Measurements from ENCODE around the gene HOXC9. TPM values are rescaled to one million over a fixed set of nuclear protein-coding genes. Genes with fewer than 3 reads are reported as not detected.

The HOXC9 gene
- polyA plus RNA-seq (2014; cell fraction: cytosol; rRNA removed): 1.4 TPM in 1 of 2 replicates, not detected in the other
- 0.25 TPM in 1 of 2 replicates, not detected in the other for polyA plus RNA-seq (2014; cell fraction: nucleus; rRNA removed)

DNA sequence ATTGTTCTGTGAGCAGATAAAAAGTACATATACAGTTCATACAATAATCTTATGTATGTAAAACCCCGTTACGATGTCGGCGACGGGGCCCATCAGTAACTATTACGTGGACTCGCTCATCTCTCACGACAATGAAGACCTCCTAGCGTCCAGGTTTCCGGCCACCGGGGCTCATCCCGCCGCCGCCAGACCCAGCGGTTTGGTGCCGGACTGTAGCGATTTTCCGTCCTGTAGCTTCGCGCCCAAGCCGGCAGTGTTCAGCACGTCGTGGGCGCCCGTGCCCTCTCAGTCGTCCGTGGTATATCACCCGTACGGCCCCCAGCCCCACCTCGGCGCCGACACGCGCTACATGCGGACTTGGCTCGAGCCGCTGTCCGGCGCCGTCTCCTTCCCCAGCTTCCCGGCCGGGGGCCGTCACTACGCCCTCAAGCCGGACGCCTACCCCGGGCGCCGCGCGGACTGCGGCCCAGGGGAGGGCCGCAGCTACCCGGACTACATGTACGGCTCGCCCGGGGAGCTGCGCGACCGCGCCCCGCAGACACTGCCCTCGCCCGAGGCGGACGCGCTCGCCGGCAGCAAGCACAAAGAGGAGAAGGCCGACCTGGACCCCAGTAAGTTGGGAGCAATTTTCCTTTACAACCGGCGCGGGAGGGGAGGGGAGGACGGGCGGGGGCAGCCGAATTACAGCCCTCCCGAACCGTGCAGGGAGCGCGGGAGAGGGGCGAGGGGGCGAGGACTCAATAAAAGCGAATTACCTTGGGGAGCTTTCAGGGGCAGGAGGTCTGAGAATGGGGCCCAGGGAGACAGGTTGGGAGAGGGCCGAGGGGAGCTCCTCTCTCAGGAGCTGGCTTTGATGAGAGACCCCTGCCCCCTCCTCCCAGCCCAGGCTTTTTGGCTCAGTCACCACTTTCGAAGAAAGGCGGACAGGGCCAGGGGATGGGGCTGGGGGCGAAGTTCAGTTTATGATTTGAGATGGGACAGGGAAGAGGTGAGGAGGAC, at the start of gene HOXC9:
TSS of gene HOXC9 (plus strand) at position 46 of the 999 bp plus-strand sequence. CDS start at position 74, 28 bp downstream.
- no peak for DNase-seq (ENCODE audit: low spot score)

DNA sequence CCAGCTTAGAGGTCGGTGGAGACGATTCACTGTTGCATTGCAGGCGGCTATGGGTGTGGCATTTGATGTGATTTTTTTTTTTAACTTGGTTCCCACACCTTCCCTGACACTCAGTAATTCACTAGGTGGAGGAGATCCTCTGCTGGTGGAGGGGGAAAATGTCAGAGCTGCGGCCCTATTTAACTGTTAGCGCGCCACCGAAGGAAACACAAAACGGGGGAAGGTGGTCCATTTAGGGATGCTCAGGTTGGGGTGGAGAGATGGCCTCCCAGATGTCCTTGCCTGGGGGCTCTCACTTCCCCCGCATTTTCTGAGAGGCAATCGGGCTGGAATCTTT, 49.6 kb upstream of the HOXC9 start:
- no peak for DNase-seq (ENCODE audit: low spot score)

DNA sequence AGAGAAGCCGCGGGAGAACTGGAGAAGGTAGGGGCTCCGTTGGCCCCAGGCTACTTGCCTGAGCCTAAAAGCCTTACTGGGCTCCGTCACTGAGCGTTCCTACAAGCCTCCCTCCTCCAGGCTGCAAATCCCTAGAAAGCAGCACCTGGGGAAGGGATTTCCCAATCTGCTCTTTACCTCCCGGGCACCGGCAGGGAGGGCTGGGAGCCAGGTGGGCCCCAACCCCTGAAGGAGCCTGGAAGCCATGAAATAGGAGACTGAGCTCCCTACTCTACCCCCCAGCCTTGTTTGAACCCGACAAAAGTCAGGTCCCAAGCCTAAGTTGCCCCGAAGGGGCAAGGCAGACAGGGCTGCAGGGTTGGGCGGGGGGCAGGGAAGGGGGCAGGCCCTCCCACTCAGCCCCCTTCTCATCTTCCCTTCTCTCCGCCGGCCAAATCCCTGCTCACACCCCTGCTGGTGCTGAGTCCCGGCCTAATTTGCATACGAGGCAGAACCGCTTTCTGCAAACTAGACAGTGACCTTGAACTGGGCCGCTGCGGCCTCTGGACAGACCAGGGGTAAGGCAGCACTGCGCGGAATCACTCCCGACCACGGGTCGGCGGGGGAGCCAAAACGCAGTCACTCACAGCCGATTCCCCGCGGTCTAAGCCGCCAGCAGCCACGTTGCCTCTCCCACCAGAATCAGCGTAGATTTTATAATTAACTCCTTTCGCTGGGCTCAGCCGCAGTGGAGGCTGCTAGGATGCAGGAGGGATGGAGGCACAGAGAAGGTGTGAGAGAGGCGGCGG, 49.0 kb upstream of the HOXC9 start:
- DNase-seq (ENCODE audit: low spot score): no peak

DNA sequence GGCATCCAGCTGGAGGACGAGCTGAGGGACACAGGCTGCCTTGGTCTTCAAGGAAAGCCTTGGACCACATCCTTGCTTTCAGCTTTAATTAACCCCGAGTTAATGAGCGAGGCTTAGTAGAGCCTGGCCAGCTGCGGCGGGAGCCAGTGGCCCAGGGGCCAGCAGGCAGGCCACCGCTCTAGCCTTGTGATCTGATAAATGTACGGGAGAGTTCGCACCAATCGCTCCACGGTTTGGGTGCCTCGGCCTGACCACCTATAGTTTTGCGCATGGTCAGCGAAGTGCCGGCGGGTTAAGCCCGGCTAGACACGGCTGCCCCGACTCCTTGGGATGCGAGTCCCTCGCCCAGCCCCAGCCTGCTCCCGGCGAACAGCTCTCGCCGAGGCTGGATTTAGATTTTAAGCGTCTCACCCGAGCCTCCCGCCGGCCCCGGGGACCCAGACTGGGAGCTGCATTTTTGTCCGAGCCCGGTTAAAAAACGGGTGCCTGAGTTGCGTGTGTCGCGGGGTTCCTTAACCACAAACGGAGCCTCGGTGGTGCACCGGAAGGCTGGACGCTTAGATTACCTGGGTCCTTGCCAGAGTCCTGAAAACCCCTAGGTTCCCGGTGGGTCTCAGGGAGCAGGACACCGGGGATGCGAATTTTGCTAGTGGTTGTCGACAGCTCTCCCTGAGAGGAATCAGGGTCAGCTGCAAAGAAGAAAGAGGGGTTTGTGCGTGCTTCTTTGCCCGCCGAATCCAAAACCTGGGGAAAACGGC, 48.2 kb upstream of the HOXC9 start:
- no peak for DNase-seq (ENCODE audit: low spot score)

DNA sequence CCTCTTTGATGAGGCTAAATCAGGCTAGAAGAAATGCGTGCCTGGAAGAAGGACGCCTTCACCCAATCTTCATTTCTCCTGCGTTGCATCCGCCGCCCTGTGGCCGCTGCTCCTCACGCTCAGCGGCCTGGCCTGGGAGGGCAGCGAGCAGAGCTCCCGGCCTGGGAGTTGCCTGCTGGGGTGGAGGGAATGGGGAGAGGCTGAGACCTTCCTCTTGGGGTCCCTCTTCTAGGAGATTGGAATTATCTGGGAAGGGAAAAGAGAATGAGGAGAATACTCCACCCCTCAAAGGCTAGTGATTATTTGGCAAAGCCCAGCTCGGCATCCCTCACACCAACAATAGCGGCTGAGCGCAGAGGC, 47.6 kb upstream of the HOXC9 start:
- no peak for DNase-seq (ENCODE audit: low spot score)

DNA sequence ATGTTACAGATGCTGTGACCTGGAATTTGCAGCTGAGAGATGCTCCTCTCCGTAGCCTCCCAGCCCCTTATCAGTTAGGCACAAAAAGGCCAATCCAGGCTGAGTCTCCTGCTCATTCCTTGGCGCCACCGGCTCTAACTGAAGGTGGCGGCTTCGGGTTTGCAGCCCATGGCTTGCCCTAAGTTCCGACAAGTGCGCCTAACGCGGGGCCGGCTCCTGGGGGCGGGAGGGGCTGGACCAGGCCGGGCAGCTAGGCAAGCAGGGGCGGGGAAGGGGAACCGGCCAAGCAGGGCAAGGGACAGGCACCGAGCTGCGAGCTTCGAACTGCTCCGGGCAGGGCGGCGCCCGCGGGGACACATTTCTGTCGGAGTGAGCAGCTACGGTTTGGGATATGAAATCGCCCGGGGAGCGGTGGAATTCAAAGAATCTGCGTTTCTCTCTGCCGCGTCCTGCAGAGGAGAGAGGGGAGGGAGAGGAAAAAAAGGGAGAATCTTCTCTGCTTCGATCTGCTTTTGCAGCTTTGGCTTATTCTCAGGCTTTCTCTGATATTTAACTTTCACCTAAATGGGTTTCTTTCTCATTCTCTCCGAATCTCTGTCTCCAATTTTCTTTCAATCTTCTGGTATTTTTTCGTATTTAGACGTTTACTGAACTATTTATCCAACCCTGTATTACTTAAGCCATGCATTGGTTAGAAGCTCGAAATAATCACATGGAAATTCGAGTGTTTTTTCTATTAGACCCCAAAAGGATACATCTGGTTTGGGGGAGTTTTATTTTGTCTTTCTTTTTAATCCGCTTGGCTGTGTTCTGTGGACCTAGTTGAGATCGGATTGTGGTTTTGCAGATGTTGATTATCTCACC, 46.9 kb upstream of the HOXC9 start:
- DNase-seq (ENCODE audit: low spot score): no peak

DNA sequence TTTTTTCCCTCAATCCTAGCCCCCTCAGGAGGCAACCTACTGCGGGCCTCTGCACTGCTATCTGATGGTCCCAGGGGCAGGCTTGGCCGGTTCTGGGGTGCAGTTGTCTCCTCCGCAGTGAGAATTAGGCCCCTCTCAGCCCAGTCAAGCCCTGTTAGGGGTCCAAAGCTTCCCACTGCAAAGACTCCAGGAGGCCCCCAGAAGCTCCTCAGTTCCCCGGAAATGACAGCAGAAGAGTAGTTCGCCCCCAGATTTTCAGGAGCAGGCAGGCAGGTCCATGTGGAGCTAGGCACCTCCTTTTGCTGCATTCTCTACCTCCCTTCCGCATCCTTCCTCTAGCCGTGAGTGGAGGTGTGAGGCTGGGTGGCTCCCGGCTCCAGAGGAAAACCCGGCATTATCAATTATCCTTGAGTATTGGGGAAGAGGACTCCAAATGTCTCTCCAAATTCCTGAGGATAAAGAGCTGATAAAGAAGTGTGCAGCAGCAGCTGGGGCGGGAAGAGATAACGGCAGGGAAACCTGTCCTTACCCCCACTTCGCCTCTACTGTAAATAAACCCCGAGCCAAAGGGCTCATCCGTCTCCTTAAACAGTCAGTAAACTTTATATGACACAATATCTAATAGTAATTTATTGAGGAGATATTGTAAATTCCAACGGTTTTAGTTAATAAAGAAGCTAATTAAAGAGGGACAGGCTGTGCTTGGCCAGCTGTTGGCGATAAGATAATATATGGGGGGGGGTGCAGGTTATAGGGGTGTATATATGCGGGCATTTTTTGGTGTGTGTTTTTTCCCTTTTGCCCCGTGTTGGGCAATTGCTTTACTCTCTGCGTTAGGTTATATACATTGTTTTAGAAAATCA, 45.9 kb upstream of the HOXC9 start:
- DNase-seq (ENCODE audit: low spot score): no peak

DNA sequence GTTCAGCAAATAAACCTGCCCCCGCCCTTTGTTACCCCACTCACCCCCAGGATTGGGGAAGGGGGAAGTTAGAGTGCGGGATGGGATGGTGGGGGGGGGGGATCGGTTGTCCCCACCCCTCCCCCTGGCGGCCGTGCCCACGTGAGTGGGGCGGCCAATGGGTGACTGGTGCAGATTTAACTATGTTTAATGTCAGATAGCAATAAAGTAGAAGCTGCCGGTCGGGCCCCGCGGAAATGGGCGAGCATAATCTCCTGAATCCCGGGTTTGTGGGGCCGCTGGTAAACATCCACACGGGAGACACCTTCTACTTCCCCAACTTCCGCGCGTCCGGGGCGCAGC, 45.3 kb upstream of the HOXC9 start, which contains the start of gene HOXC12:
TSS of gene HOXC12 (plus strand) at position 210 of the 342 bp plus-strand sequence. CDS start at position 237, 27 bp downstream.
- DNase-seq (ENCODE audit: low spot score): no peak

DNA sequence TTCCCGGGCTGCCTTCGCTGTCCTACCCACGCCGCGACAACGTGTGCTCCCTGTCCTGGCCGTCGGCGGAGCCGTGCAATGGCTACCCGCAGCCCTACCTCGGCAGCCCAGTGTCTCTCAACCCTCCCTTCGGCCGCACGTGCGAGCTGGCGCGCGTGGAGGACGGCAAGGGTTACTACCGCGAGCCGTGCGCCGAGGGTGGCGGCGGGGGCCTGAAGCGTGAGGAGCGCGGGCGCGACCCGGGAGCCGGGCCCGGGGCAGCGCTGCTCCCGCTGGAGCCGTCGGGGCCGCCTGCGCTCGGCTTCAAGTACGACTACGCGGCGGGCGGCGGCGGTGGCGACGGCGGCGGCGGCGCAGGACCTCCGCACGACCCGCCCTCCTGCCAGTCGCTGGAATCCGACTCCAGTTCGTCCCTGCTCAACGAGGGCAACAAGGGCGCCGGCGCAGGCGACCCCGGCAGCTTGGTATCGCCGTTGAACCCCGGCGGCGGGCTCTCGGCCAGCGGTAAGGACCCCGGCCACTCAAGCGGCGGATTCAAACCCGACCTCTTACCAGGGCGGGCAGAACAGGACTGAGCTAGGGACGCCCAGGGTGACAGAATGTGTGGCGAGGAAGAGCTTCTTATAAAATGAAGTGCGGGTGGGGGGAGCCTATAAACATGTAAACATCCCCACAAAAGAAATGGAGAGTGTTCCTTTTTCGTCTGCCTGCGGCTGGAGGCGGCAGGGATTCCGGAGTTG, 44.8 kb upstream of the HOXC9 start:
- no peak for DNase-seq (ENCODE audit: low spot score)

DNA sequence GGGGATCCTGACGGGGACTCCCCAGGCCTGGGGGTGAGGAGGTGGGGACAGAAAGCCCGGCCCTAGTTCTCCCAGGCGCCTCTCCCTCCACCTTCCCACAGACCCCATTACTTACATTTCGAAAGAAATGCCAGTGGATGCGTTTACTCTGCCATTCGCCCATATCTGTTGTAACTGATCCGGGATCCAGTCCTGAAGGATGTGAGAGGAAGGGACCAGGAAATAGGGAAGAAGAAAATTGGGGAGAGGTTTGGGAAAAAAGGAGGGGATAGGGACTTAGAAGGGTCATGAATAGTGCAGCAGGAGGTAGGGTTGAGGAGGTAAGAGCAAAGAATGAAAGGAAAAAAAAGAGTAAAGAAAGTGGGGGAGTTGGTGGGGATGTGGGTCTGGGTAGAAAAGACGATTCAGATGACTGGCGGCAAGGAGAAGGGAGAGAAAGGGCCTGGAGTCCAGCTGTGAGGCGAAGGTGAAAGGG, 44.1 kb upstream of the HOXC9 start:
- no peak for DNase-seq (ENCODE audit: low spot score)

DNA sequence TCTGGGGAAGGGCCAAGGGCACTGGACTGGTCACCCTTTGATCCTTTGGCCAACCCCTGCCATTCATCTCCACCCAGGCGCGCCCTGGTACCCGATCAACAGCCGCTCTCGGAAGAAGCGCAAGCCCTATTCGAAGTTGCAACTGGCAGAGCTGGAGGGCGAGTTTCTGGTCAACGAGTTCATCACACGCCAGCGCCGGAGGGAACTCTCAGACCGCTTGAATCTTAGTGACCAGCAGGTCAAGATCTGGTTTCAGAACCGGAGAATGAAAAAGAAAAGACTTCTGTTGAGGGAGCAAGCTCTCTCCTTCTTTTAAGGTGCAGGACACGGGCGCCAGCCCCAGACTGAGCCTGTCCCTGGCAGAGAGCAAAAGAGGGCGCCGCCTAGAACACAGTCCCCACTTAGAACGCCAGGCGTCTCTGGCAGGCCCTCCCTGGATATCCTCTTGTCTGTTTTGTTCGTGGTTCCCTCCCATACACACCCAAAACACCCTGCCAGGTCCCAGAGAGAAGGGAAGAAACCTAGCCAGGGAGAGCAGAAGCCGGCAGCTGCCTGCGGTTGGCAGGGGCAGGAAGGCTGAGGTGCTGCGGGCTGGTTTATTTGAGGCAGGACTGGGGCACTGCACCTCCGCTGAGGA, 43.6 kb upstream of the HOXC9 start:
- DNase-seq (ENCODE audit: low spot score): no peak

DNA sequence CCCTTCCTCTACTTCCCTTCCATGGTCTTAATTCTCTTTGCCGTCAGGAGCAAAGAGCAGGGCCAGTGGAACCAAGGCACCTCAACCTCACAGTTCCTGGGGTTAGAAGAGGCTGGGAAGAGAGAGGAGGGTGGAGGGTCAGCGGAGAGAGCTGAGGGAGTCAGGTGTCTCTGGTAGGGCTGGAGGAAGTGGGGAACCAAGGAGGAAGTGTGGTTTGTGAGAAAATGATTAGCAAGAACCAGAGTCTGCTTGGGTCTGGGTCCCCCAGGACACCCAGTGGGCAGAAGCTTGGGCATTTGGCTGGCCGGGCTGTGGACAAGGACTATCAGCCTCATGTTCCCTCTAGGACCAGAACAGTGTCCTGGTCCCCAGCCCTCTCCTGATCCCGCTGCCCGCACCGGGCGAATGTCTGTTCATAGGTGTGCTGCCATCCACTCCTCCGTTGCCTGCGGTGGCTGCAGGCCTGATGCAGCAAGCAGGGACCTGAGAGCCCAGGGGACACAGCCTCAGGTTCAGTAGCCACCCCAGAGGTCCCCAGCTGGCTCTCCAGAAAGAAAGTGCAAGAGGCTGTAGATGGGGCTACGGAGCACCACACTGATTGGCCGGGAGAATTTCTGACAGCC, 42.9 kb upstream of the HOXC9 start:
- no peak for DNase-seq (ENCODE audit: low spot score)

DNA sequence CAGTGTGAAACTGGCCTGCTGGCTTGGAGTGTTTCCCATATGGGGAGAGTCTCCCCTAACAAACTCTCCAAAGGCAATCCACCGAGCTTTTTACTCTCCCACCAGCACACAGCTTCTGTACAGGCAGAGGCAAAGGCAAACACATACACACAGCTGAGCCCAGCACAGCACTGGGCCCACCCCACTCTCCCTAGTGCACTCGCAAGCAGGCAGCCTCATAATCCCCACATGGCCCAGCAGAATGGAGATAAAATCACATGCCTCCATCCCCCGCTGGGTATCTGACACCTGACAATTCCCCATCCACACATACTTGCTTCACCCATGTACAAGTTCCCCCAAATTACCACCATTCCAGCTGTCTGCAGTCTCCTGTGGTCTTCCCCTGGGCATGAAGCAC, 41.8 kb upstream of the HOXC9 start:
- no peak for DNase-seq (ENCODE audit: low spot score)

DNA sequence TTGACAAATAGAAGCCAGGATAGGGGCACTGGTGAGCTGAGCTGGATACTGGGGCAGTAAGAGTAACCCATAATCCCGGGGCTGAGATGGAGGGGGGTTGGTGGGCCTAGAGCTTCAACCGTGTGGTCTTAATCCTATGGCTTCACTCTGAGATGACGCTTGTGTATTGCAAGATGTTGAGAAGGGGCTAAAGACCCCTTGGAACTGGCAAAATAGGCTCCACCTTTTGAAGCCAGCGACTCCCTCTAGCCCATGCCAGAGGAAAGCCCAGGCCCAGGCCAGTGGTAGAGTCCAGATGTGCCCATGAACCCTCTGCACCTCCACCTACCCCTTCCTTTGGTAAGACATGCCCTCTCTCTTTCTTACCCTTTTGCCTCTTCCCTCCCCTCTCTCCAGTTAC, 40.6 kb upstream of the HOXC9 start:
- no peak for DNase-seq (ENCODE audit: low spot score)

DNA sequence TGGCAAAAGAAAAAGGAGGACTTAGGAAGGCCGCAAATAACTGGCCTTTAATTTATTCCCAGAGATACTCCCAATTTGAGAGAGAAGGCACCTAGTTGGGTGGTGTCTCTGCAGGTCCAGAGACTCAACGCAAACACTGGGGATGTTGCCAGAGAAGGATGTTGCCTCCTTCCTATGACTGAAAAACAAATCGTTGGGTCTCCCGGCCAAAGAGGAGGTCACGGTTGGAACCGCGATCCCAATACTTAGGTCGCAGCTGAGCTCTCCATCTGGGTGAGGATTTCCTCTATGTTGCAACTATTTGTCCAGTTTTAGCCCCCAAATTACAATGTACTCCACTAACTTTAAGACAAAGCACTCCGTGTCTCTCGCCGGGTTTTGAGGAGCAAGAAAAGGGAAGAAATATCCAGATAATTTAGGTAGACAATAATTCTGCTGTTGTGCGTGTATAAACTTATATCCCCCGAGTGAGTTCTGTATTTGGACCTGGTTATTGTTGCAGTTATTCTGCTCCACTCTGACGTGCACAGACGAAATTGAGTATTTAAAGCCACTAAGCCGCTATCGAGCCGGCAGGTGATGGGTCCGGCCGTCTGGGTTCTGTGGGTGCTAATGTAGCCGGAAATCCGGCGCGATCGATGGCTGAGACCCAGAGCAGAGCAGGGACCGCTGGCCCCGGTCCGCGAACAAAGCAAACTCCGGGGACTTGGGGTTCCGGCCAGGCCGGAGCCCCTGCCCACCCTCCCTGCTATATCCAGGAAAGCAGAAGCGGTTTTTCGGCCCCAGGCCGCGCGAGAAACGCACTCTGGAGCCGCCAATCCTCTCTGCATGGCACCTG, 39.6 kb upstream of the HOXC9 start:
- DNase-seq (ENCODE audit: low spot score): no peak

DNA sequence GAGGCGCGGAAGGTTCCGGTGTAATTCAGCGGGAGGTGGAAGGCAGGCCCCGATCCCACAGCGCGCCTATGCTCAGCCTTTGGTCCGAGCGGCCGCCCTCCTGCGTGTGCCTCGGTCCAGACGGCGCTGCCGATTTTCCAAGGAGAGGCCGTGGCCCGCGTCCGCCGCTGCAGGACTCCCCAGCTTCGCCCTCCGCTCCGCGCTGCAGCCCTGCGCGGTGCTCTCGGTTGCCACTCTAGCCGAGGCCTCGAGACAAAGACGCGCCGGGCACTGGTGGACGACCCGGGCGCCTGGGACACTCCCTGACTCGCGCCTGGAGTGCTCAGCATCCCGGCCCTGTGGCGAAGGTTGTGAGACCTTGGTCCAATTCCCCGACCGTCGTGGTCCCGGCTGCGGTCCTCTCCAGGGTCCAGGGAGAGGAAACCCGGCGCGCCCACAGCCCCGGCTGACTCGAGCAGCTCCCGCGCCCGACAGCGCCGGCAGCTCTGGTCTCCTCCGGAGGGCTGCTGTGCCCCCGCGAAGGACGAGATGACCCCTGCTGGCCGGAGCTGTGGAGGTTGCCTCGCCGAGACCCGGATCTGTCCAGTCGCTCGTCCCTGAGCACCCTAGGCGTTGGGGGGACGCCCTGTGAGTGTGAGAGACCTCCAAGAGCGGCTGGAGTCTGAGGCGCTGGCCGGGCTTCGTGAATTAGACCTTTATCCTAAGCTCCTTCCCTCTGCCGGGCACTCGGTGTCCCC, 38.8 kb upstream of the HOXC9 start:
- DNase-seq (ENCODE audit: low spot score): no peak
